GM23338 (cell line): ENCODE measurements around the gene APBA2.

Source experiments
- CTCF ChIP-seq, 2 experiments: fragments of 200-600 bp in 1 of 2; sonication (generic) in 1 of 2; conservative IDR thresholded peaks; 2 replicates each; pipeline versions ENCODE4 v1.5.1 to v1.6.1; 2016 to 2017; ENCODE audit warnings: antibody characterized with exemption in 2 of 2, low read depth in 2 of 2, mild to moderate bottlenecking in 2 of 2, moderate library complexity in 1 of 2
- EZH2 ChIP-seq: fragments of 200-600 bp; sonication (generic); IDR thresholded peaks from one replicate; pipeline ENCODE4 v1.8.0; 2017; ENCODE audit warnings: antibody characterized with exemption, mild to moderate bottlenecking, low read depth; ENCODE audit not compliant: unreplicated experiment
- EZH2phosphoT487 ChIP-seq: fragments of 200-600 bp; sonication (generic); IDR thresholded peaks from one replicate; pipeline ENCODE4 v1.8.1; 2018; ENCODE audit warnings: antibody characterized with exemption; ENCODE audit not compliant: unreplicated experiment
- REST ChIP-seq: IDR thresholded peaks from one replicate; pipeline ENCODE4 v1.6.1; 2018; ENCODE audit warnings: antibody characterized with exemption; ENCODE audit not compliant: unreplicated experiment

- TF ChIP-seq CTCF (conservative IDR thresholded peaks at IDR 0.05; ENCODE audit: low read depth in 2 of 2) (no peak), EZH2phosphoT487 (no peak), EZH2 (no peak), REST (no peak)
Measured at GRCh38 chr15:29088666-29089065, 202.9 kb downstream of the APBA2 start.
